RWPE2 (cell line): ENCODE measurements around the gene NDUFAF7.

Experiments used
- ATAC-seq: fragments of 200-7000 bp; cut with Tn5 transposase; 3 replicates; pipeline ENCODE4 v1.9.1; 2021; ENCODE audit warnings: low read depth
- DNase-seq: peaks from one replicate; pipeline ENCODE4 v3.0.0-alpha.2; 2020; ENCODE audit warnings: low spot score
- H3K27ac ChIP-seq: fragments of 450-650 bp; 2 replicates; pipeline ENCODE4 v1.5.1; 2017; ENCODE audit warnings: mild to moderate bottlenecking; ENCODE audit not compliant: poor library complexity, severe bottlenecking
- H3K27me3 ChIP-seq: fragments of 250-450 bp; sonication (Bioruptor Pico); 2 replicates; pipeline ENCODE4 v1.5.1; 2021; ENCODE audit warnings: mild to moderate bottlenecking, moderate library complexity; ENCODE audit not compliant: insufficient read depth, poor library complexity, severe bottlenecking
- H3K36me3 ChIP-seq: fragments of 250-450 bp; sonication (Bioruptor Pico); 2 replicates; pipeline ENCODE4 v1.5.1; 2020; ENCODE audit warnings: low read depth, mild to moderate bottlenecking, moderate library complexity
- H3K4me1 ChIP-seq: fragments of 250-450 bp; sonication (Bioruptor Pico); 2 replicates; pipeline ENCODE4 v1.5.1; 2021; ENCODE audit warnings: mild to moderate bottlenecking, moderate library complexity; ENCODE audit not compliant: insufficient read depth, poor library complexity, severe bottlenecking
- H3K4me3 ChIP-seq: fragments of 250-450 bp; sonication (Bioruptor Pico); 2 replicates; pipeline ENCODE4 v1.5.1; 2021; ENCODE audit warnings: mild to moderate bottlenecking, moderate library complexity; ENCODE audit not compliant: severe bottlenecking
- H3K9me3 ChIP-seq: fragments of 250-450 bp; sonication (Bioruptor Pico); 2 replicates; pipeline ENCODE4 v1.5.1; 2021; ENCODE audit warnings: mild to moderate bottlenecking, moderate library complexity; ENCODE audit not compliant: severe bottlenecking
- TF ChIP-seq, protein P1 (sequence below): fragments of 450-650 bp; IDR thresholded peaks from one replicate; pipeline ENCODE4 v1.5.1; 2017; ENCODE audit warnings: mild to moderate bottlenecking, moderate library complexity; ENCODE audit not compliant: poor library complexity, severe bottlenecking

Gene NDUFAF7

DNA sequence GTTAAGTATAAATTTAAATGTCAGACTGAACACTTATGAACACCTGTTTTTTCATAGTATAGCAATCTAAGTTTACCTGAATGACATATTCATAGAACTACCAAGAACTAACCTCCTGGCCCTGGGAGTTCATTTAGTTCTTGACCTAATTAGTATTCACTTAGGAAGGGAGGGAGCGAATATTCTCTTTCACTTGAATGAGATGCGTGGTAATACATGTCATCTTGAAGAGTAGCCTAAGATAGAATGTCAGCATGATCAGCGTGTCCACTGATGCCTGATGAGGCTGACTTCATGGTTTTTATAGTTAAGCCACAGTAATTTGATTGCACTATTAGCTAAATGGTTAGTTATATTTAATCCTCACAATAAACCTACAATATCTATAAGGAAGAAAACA, 13.3 kb downstream of the NDUFAF7 start:
- Histone ChIP-seq H3K27ac (no peak overlapping the region), H3K9me3 (no peaks in the 10 kb centered on the region), H3K36me3 (peaks cover 87% of the 10 kb centered on the region), H3K4me1 (no peaks in the 10 kb centered on the region), H3K27me3 (no peaks in the 10 kb centered on the region), H3K4me3 (no peak overlapping the region)
- TF ChIP-seq, protein P1, sequence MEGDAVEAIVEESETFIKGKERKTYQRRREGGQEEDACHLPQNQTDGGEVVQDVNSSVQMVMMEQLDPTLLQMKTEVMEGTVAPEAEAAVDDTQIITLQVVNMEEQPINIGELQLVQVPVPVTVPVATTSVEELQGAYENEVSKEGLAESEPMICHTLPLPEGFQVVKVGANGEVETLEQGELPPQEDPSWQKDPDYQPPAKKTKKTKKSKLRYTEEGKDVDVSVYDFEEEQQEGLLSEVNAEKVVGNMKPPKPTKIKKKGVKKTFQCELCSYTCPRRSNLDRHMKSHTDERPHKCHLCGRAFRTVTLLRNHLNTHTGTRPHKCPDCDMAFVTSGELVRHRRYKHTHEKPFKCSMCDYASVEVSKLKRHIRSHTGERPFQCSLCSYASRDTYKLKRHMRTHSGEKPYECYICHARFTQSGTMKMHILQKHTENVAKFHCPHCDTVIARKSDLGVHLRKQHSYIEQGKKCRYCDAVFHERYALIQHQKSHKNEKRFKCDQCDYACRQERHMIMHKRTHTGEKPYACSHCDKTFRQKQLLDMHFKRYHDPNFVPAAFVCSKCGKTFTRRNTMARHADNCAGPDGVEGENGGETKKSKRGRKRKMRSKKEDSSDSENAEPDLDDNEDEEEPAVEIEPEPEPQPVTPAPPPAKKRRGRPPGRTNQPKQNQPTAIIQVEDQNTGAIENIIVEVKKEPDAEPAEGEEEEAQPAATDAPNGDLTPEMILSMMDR = no peak
- no peak for DNase-seq
- ATAC-seq = no peak

DNA sequence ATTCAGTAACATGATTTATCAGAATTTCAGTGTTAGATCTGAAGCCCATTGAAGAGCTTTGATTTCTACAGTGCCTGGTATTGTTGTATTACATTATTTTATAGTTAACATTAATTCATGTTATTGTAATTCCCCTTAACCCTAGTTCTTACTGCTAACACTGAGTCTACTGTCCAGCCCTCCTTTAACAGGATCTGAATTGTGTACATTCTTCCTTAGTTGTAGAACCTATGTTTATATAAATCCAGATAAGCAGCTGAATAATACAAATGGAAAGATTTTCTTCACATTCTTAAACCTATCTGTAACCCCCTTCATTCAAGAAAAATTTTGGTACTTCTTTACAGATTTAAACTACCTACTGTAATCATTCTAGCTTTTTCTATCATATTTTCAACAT, 14.7 kb downstream of the NDUFAF7 start:
- H3K4me1 ChIP-seq = no peaks in the 10 kb centered on the region
- TF ChIP-seq, protein P1 = no peak
- peaks cover 90% of the 10 kb centered on the region for H3K36me3 ChIP-seq
- no peaks in the 10 kb centered on the region for H3K27me3 ChIP-seq
- H3K9me3 ChIP-seq = no peaks in the 10 kb centered on the region
- ATAC-seq (no peak), DNase-seq (no peak)
- H3K27ac ChIP-seq = no peak overlapping the region
- no peak overlapping the region for H3K4me3 ChIP-seq

DNA sequence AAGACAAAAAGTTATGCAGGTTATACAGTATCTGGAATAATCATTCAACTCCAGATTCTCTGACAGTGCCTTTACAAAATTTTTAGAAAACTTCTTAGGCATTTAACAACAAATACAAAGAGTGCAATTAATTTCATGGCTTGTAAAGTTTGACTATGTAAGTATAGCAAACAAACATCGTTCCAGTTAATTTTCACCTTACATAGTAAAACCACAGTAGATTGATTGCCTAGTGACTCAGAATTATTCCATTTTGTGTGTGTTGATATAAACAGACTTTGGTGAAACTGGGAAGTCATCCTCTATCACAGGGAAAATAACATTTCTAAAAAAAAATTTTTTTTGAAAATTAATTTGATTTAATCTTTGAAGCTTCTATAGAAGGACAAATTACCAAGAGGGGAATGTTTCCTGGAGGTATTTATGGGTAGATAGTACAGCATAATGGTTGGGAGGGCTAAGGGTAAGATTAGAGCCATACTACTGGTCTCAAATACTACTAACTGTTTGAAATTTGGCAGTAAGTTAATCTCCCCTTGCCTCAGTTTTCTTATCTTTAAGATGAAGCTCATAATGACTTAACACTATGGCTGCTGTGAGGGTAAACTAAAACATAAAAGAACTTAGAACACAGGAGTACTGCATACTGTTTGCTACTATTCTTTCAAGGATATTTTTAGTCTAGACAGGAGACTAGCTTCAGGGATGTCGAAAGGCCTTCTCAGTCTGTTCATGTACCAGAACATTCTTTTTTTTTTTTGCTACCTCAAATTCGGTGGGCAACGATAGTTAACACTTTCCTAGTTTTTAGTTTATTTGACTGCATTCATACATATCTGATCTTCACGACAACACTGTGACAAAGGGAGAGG, 19.6 kb downstream of the NDUFAF7 start:
- H3K36me3 ChIP-seq = peaks cover 99% of the 10 kb centered on the region
- no peaks in the 10 kb centered on the region for H3K9me3 ChIP-seq
- H3K27me3 ChIP-seq = no peaks in the 10 kb centered on the region
- no peak overlapping the region for H3K4me3 ChIP-seq
- DNase-seq = no peak
- no peak for ATAC-seq
- H3K4me1 ChIP-seq = no peaks in the 10 kb centered on the region
- H3K27ac ChIP-seq = no peak overlapping the region
- TF ChIP-seq, protein P1 = no peak

DNA sequence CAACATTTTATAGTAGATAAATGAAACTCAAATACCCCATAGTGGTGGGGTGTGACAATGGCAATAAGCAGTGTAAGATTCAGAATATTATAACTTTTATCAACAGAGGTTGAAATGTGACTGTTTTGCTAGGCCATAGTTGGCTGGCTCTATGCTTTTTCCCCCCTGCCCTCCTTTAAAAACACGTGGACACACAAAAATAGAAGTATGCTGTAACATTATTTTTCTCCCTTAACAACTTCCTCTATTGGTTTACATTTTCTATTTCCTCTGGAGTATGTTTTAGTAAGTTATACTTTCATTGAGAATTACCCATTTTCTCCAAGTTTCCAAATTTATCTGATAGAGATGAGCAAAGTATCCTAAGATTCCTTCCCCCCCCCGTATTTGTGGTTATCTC, 31.1 kb downstream of the NDUFAF7 start:
- no peaks in the 10 kb centered on the region for H3K9me3 ChIP-seq
- no peak for ATAC-seq
- H3K4me1 ChIP-seq = no peaks in the 10 kb centered on the region
- DNase-seq = no peak
- no peak overlapping the region for H3K27ac ChIP-seq
- H3K36me3 ChIP-seq = peaks cover 56% of the 10 kb centered on the region
- TF ChIP-seq, protein P1 = no peak
- H3K27me3 ChIP-seq = no peaks in the 10 kb centered on the region
- H3K4me3 ChIP-seq = no peak overlapping the region

DNA sequence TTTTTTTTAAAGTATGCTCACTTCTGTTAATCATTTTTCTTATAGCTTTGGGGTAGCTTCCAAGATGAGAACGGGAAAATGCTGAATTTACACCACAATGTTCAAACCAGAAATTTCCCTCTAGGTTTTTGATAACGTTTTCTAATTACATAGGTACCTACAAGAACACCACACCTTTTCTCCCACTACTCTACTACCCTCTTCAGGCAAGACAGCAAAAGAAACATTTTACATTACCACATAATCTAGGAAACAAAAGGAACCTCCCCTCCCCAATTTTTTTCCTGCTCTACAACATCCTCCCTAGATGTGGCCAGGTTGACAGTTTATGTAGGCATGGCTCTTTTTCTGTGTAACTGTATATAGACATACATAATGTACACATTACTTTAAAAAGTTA, 32.4 kb downstream of the NDUFAF7 start:
- Histone ChIP-seq H3K27me3 (no peaks in the 10 kb centered on the region), H3K4me3 (no peak overlapping the region), H3K27ac (no peak overlapping the region), H3K9me3 (no peaks in the 10 kb centered on the region), H3K4me1 (no peaks in the 10 kb centered on the region), H3K36me3 (peaks cover 56% of the 10 kb centered on the region)
- TF ChIP-seq, protein P1 = no peak
- DNase-seq = no peak
- no peak for ATAC-seq
